AG08396 (cell line): ENCODE data around the gene ACO1.

Source experiments
- DNase-seq: peaks from one replicate; pipeline ENCODE4 v3.0.0; 2012; ENCODE audit warnings: low spot score, mixed read lengths

ACO1 gene

GRCh38 chr9:32419921-32420320 is 35.5 kb downstream of the ACO1 start:
- no peak for DNase-seq

GRCh38 chr9:32422237-32422806 is 37.9 kb downstream of the ACO1 start:
- DNase-seq = no peak

GRCh38 chr9:32423371-32423770 is 38.9 kb downstream of the ACO1 start:
- peak; percentile 20 for DNase-seq

- no peak for DNase-seq
Measured at GRCh38 chr9:32424616-32425015, 40.2 kb downstream of the ACO1 start.

- DNase-seq = peak; percentile 56
Measured at GRCh38 chr9:32426278-32426939, 42.0 kb downstream of the ACO1 start.

GRCh38 chr9:32427111-32427873 is 42.8 kb downstream of the ACO1 start:
- DNase-seq = no peak

- DNase-seq = peak; percentile 43
Measured at GRCh38 chr9:32430720-32431119, 46.3 kb downstream of the ACO1 start.

GRCh38 chr9:32431196-32431595 is 46.8 kb downstream of the ACO1 start:
- DNase-seq = no peak

GRCh38 chr9:32431940-32432555 is 47.6 kb downstream of the ACO1 start:
- peak; percentile 29 for DNase-seq

- DNase-seq = no peak
Measured at GRCh38 chr9:32434892-32435291, 50.4 kb downstream of the ACO1 start.

GRCh38 chr9:32441678-32442077 is 57.2 kb downstream of the ACO1 start:
- no peak for DNase-seq

- no peak for DNase-seq
Measured at GRCh38 chr9:32442433-32442832, 58.0 kb downstream of the ACO1 start.

GRCh38 chr9:32449969-32450368 is 65.5 kb downstream of the ACO1 start:
- DNase-seq = no peak

GRCh38 chr9:32454280-32454679 is 69.8 kb downstream of the ACO1 start:
- DNase-seq = no peak

GRCh38 chr9:32455738-32456137 is 71.3 kb downstream of the ACO1 start:
- no peak for DNase-seq

GRCh38 chr9:32456564-32456963 is 72.1 kb downstream of the ACO1 start:
- DNase-seq = no peak

- DNase-seq = no peak
Measured at GRCh38 chr9:32463500-32464293, 79.3 kb downstream of the ACO1 start.

GRCh38 chr9:32468740-32469139 is 84.3 kb downstream of the ACO1 start:
- no peak for DNase-seq

GRCh38 chr9:32472344-32472743 is 87.9 kb downstream of the ACO1 start:
- no peak for DNase-seq

GRCh38 chr9:32483343-32483742 is 98.9 kb downstream of the ACO1 start:
- DNase-seq = no peak

GRCh38 chr9:32486839-32487562 is 102.6 kb downstream of the ACO1 start:
- DNase-seq = peak; percentile 18
